ENCODE results near the gene PLA2G2D.

- TF ChIP-seq ZNF426 (tag by site-specific recombination; IDR thresholded peaks at IDR 0.05) (no peak), ZNF350 (tag by site-specific recombination; IDR thresholded peaks at IDR 0.05) (no peak)
These were observed 40.7 kb upstream of the PLA2G2D start for GRCh38 chr1:20160034-20160433.

All from HEK293 (cell line).